Right lobe of liver (tissue), 4 donors: ENCODE measurements around the gene TDRD7.

ENCODE experiments used
- CTCF ChIP-seq, 4 donors: fragments of 200-600 bp in 3 of 4; fragments of 450-650 bp in 1 of 4; IDR thresholded peaks; one replicate each; pipeline versions ENCODE4 v1.5.1 to v1.8.0; 2016 to 2022; ENCODE audit warnings: antibody characterized with exemption in 4 of 4, mild to moderate bottlenecking in 2 of 4
- POLR2A ChIP-seq: fragments of 450-650 bp; IDR thresholded peaks from one replicate; pipeline ENCODE4 v1.6.1; 2017; ENCODE audit warnings: antibody characterized with exemption, mild to moderate bottlenecking
- donor health status: DM: no; HTN: no; CAD: no.
- donor health status: DM: no; HTN: no; CAD: no.
- donor health status: DM: no; HTN: yes; CAD: no.

DNA sequence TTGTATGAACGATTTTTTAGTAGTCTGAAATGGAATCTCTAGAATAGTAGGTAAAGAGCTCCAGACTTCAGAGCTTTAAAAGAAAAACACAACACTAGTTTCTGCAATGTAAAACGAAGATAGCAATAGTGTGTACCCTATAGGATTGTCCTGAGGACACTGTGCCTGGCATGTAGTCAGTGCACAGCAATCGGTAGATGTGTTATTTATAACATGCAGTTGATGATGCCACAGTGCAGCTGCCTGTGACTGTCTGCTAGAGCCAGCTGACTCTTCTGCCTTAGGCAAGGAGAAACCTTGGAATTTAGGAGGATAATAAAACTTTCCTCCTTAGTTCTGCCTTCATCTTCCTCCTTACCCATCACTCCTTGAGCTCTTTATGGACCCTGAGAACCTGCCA is 61.8 kb downstream of the TDRD7 start:
- TF ChIP-seq POLR2A = no peak
- TF ChIP-seq CTCF (IDR thresholded peaks at IDR 0.05) = no peak
